ENCODE data around the gene PIK3R1. TPM values are rescaled to one million over a fixed set of nuclear protein-coding genes. Genes with fewer than 3 reads are reported as not detected.

PIK3R1 gene
- total and polyA plus RNA-seq, 2 of the 4 experiments (the other 2 are of a cell fraction), result 2.4 to 9.3 TPM

DNA sequence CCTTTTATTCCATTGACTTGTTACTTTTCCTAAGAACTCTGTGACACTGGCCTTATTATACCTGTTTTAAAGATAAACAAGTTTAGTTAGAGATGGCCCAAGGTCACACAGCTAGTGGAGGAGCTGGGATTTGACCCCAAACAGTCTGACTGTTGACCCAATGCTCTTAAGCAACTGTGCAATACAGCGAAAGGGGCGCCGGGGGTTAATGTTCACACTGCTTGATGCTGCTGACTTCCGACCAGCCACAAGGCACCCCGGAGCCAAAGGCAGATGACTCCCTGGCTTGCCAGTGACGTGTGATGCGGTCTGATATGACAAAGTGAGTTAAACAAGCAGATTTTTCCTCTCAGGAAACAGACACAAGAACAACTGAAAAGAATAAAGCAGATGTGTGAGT lies 23.9 kb downstream of the PIK3R1 start:
- no peak for TF ChIP-seq ELK1 (IDR thresholded peaks at IDR 0.05; ENCODE audit: borderline replicate concordance, low read depth, low read length)
- peak; percentile 81 for TF ChIP-seq CEBPB (IDR thresholded peaks at IDR 0.05; ENCODE audit: low read depth, low read length)
- peak; percentile 14 for TF ChIP-seq RAD21 (IDR thresholded peaks at IDR 0.05; ENCODE audit: low read length)
- TF ChIP-seq MAFK (IDR thresholded peaks at IDR 0.05; ENCODE audit: low read depth, low read length), result 0 out of 2 replicates have a peak, but pooled peaks have one; percentile 2
- dilution Hi-C loops (cut with HindIII; ENCODE audit: low sequenced_read_pairs, unreplicated experiment), result no loop called here
- Histone ChIP-seq H2BK20ac (ENCODE audit: low read depth, low read length) (no peak overlapping the region), H3K4me3 (ENCODE audit: insufficient read depth, low read depth, low read length) (no peak overlapping the region), H3K56ac (ENCODE audit: extremely low read depth, insufficient read depth, low read length) (no peak overlapping the region), H2AK9ac (replicated peaks; ENCODE audit: low read depth, low read length, poor library complexity) (no peak overlapping the region), H2AFZ (replicated peaks; ENCODE audit: low read length, poor library complexity) (peak overlapping the region; percentile 0), H3K36me3 (ENCODE audit: control insufficient read depth, insufficient read depth, low read length) (no peaks in the 10 kb centered on the region), H3K4me2 (ENCODE audit: low read depth, low read length) (peak overlapping the region; percentile 9), H3K27me3 (ENCODE audit: control insufficient read depth, insufficient read depth, low read length) (no peaks in the 10 kb centered on the region), H2BK120ac (ENCODE audit: low read depth, low read length) (no peak overlapping the region), H3K14ac (replicated peaks; ENCODE audit: low read depth, low read length) (peak overlapping the region; percentile 35; the same call in 1 of the 2 replicates), H3K9me1 (ENCODE audit: insufficient read depth, low read length) (no peaks in the 10 kb centered on the region), H3K9ac (ENCODE audit: low read depth, low read length) (no peak overlapping the region), H3K18ac (ENCODE audit: low read depth, low read length) (no peak overlapping the region), H3K79me1 (ENCODE audit: low read depth in 1 of 2, low read length in 2 of 2) (peaks cover 10 to 35% of the 10 kb centered on the region in 2 experiments), H4K8ac (ENCODE audit: low read depth in 2 of 2, low read length in 2 of 2) (peak overlapping the region in 1 of 2 experiments; percentile 12; a peak in 1 of 4 replicates), H4K20me1 (ENCODE audit: insufficient read depth, low read length) (no peaks in the 10 kb centered on the region; the same call in 1 of the 2 replicates), H2BK15ac (ENCODE audit: low read depth, low read length) (no peak overlapping the region), H2BK5ac (ENCODE audit: low read depth, low read length, poor library complexity, severe bottlenecking) (peak overlapping the region; percentile 35), H3K4ac (ENCODE audit: low read depth, low read length) (no peak overlapping the region; the same call in 1 of the 2 replicates), H3K9me3 (ENCODE audit: control insufficient read depth, insufficient read depth, low read length) (no peaks in the 10 kb centered on the region), H3K27ac (ENCODE audit: insufficient read depth, low read length) (no peak overlapping the region), H2AK5ac (ENCODE audit: low read depth, low read length) (no peak overlapping the region), H4K5ac (ENCODE audit: low read depth, low read length) (no peak overlapping the region), H3K4me1 (ENCODE audit: control insufficient read depth, insufficient read depth, low read length) (peaks cover 5% of the 10 kb centered on the region), H3K23ac (ENCODE audit: low read depth, low read length) (0 out of 2 replicates have a peak overlapping the region, but pooled peaks have one; percentile 46), H4K91ac (ENCODE audit: insufficient read depth, low read depth, low read length) (no peak overlapping the region)
- in situ Hi-C loops (cut with MboI; ENCODE audit: low sequenced_read_pairs), result no loop called here
- no CpG with 5 or more reads among the region's 7 CpGs for WGBS, 2 experiments (ENCODE audit: extremely low coverage in 2 of 2, insufficient read length in 1 of 2)
- BruUV-seq (replicated peaks), result no TSS peak
- peak; percentile 79 for ATAC-seq (ENCODE audit: low read depth)
- DNase-seq, result peak; percentile 90
- intact Hi-C loops (cut with micrococcal nuclease), result loop anchor here (10.0 kb wide), 1 partner anchor 395 kb away; no protein-coding TSS in a partner anchor
- ChIA-PET CTCF (interaction anchor here (0.6 to 1.1 kb wide), 2 partner anchors 13 to 323 kb away, joined by 3 to 5 read pairs; no protein-coding TSS in a partner anchor), POLR2A (ENCODE audit: unreplicated experiment) (no interaction called here)
